ENCODE measurements around the gene FGD2. TPM values are rescaled to one million over a fixed set of nuclear protein-coding genes. Genes with fewer than 3 reads are reported as not detected.

The FGD2 gene
- total and polyA plus RNA-seq, 9 of the 15 experiments (the other 6 are each of a cell fraction or from before 2014, with no cell fraction given) = 0.09 TPM; not detected in 8

DNA sequence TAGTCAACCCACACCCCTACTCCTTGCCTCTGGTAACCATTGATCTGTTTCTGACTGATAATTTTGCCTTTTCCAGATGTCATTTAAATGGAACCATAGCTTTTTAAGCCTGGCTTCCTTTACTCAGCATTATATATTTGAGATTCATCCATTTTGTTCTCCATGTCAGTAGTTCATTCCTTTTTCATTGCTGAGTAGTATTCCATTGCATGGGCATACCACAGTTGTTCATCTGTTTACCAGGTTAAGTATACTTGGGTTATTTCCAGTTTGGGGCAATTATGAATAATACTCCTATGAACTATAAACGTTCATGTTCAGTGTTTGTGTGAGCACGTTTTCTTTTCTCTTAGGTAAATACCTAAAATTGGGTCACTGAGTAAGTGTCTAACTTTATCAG, 25.1 kb downstream of the FGD2 start (continued):
- TF ChIP-seq, protein P1, sequence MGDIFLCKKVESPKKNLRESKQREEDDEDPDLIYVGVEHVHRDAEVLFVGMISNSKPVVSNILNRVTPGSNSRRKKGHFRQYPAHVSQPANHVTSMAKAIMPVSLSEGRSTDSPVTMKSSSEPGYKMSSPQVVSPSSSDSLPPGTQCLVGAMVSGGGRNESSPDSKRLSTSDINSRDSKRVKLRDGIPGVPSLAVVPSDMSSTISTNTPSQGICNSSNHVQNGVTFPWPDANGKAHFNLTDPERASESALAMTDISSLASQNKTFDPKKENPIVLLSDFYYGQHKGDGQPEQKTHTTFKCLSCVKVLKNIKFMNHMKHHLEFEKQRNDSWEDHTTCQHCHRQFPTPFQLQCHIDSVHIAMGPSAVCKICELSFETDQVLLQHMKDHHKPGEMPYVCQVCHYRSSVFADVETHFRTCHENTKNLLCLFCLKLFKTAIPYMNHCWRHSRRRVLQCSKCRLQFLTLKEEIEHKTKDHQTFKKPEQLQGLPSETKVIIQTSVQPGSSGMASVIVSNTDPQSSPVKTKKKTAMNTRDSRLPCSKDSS (IDR thresholded peaks at IDR 0.05; ENCODE audit: low read depth, partially characterized antibody) = peak; percentile 79
- TF ChIP-seq NFIC (IDR thresholded peaks at IDR 0.05) = 0 out of 2 replicates have a peak, but pooled peaks have one; percentile 6
- TF ChIP-seq ETV6 (IDR thresholded peaks at IDR 0.05; ENCODE audit: borderline replicate concordance in 1 of 2, low read depth in 2 of 2, low read length in 1 of 2) = no peak
- TF ChIP-seq ETV6 (CRISPR knock-in tag; IDR thresholded peaks at IDR 0.05; ENCODE audit: borderline replicate concordance) = no peak
- peak; percentile 89 for TF ChIP-seq ZNF24 (IDR thresholded peaks at IDR 0.05)
- peak; percentile 96 for TF ChIP-seq TRIM28 (IDR thresholded peaks at IDR 0.05)
- TF ChIP-seq MEF2D (tag; conservative IDR thresholded peaks at IDR 0.05; ENCODE audit: low read depth) = no peak
- no peak for TF ChIP-seq KAT8 (IDR thresholded peaks at IDR 0.05; ENCODE audit: low read depth)
- TF ChIP-seq BCOR (IDR thresholded peaks at IDR 0.05) = peak; percentile 99
- TF ChIP-seq PHF20 (IDR thresholded peaks at IDR 0.05; ENCODE audit: partially characterized antibody) = peak; percentile 63
- TF ChIP-seq HDAC1 (IDR thresholded peaks at IDR 0.05) = peak; percentile 52 to 63; a peak in 2 of 4 replicates
- peak; percentile 96 for TF ChIP-seq CBX1 (IDR thresholded peaks at IDR 0.05; ENCODE audit: low read depth)
- TF ChIP-seq TRIM24 (IDR thresholded peaks at IDR 0.05) = peak; percentile 58 to 85
- TF ChIP-seq SAP30 (IDR thresholded peaks at IDR 0.05; ENCODE audit: borderline replicate concordance, insufficient read depth, low read depth, low read length, poor library complexity, severe bottlenecking) = no peak
- peak; percentile 89 for TF ChIP-seq HDAC2 (IDR thresholded peaks at IDR 0.05)
- TF ChIP-seq, protein P2, sequence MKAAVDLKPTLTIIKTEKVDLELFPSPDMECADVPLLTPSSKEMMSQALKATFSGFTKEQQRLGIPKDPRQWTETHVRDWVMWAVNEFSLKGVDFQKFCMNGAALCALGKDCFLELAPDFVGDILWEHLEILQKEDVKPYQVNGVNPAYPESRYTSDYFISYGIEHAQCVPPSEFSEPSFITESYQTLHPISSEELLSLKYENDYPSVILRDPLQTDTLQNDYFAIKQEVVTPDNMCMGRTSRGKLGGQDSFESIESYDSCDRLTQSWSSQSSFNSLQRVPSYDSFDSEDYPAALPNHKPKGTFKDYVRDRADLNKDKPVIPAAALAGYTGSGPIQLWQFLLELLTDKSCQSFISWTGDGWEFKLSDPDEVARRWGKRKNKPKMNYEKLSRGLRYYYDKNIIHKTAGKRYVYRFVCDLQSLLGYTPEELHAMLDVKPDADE (conservative IDR thresholded peaks at IDR 0.05; ENCODE audit: control insufficient read depth, low read depth, low read length) = no peak
- peak; percentile 92 for TF ChIP-seq CHD4 (IDR thresholded peaks at IDR 0.05; ENCODE audit: insufficient read depth, insufficient replicate concordance, low read depth, low read length, poor library complexity, severe bottlenecking)
- peak in 1 of 2 experiments; percentile 100; a peak in 2 of 3 replicates for TF ChIP-seq CBX3 (IDR thresholded peaks at IDR 0.05; ENCODE audit: borderline replicate concordance in 1 of 2, low read length in 2 of 2)
- TF ChIP-seq HLTF (IDR thresholded peaks at IDR 0.05) = 0 out of 2 replicates have a peak, but pooled peaks have one; percentile 29
- TF ChIP-seq SIN3A (IDR thresholded peaks at IDR 0.05; ENCODE audit: borderline replicate concordance in 2 of 2, control insufficient read depth in 1 of 2, low read depth in 2 of 2, low read length in 2 of 2) = no peak
- no peak for TF ChIP-seq ZNF766 (CRISPR knock-in tag; conservative IDR thresholded peaks at IDR 0.05)
- TF ChIP-seq NCOA2 (IDR thresholded peaks at IDR 0.05; ENCODE audit: partially characterized antibody in 2 of 2) = no peak
- TF ChIP-seq, protein P3, sequence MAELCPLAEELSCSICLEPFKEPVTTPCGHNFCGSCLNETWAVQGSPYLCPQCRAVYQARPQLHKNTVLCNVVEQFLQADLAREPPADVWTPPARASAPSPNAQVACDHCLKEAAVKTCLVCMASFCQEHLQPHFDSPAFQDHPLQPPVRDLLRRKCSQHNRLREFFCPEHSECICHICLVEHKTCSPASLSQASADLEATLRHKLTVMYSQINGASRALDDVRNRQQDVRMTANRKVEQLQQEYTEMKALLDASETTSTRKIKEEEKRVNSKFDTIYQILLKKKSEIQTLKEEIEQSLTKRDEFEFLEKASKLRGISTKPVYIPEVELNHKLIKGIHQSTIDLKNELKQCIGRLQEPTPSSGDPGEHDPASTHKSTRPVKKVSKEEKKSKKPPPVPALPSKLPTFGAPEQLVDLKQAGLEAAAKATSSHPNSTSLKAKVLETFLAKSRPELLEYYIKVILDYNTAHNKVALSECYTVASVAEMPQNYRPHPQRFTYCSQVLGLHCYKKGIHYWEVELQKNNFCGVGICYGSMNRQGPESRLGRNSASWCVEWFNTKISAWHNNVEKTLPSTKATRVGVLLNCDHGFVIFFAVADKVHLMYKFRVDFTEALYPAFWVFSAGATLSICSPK (IDR thresholded peaks at IDR 0.05; ENCODE audit: borderline replicate concordance) = no peak
